SK-N-SH (cell line): ENCODE results near the gene FBXL7. TPM values are rescaled to one million over a fixed set of nuclear protein-coding genes. Genes with fewer than 3 reads are reported as not detected.

Experiments
- CTCF ChIA-PET: fragments of 300-600, 350-600 bp; formaldehyde crosslinking; extraction: SDS; loops from one replicate; lab custom pipeline; 2021; lab: Yijun Ruan, JAX
- POLR2A ChIA-PET: fragments of 350-600 bp; sonication (Branson Sonifier 250); formaldehyde crosslinking; extraction: SDS; loops from one replicate; lab custom pipeline; 2020; ENCODE audit warnings: antibody characterized with exemption, inconsistent platforms; lab: Yijun Ruan, JAX
- DNase-seq: peaks from one replicate; pipeline ENCODE4 v3.0.0; 2012
- H2AFZ ChIP-seq: fragments of 200-600 bp; sonication (generic); 2 replicates; pipeline ENCODE4 v1.8.1; 2016; ENCODE audit warnings: antibody characterized with exemption, mild to moderate bottlenecking, low read depth
- H3F3A ChIP-seq: fragments of 200-600 bp; sonication (generic); replicated peaks from 2 replicates; pipeline ENCODE3; 2016; ENCODE audit warnings: antibody characterized with exemption, mild to moderate bottlenecking; ENCODE audit not compliant: insufficient read depth
- H3K27ac ChIP-seq, 2 experiments: fragments of 200-500 bp in 1 of 2; fragments of 200-600 bp in 1 of 2; sonication (Bioruptor generic) in 1 of 2; sonication (generic), shearing (Covaris generic) in 1 of 2; 2 replicates each; pipeline versions ENCODE4 v1.5.1 to v1.6.1; 2014 to 2016; ENCODE audit warnings: low read depth in 2 of 2, inconsistent platforms in 1 of 2, low read length in 1 of 2, mild to moderate bottlenecking in 1 of 2, mixed read lengths in 1 of 2
- H3K27me3 ChIP-seq: fragments of 200-600 bp; sonication (generic), shearing (Covaris generic); 2 replicates; pipeline ENCODE4 v1.6.1; 2016; ENCODE audit warnings: mixed run types; ENCODE audit not compliant: insufficient read depth
- H3K36me3 ChIP-seq, 2 experiments: fragments of 200-500 bp in 1 of 2; fragments of 200-600 bp in 1 of 2; sonication (Bioruptor generic) in 1 of 2; sonication (generic) in 1 of 2; replicated peaks in 1 of 2; 2 replicates each; pipeline versions ENCODE3 to v1.5.1; 2014 to 2016; ENCODE audit warnings: low read length in 1 of 2, mild to moderate bottlenecking in 1 of 2; ENCODE audit not compliant: insufficient read depth in 2 of 2, control insufficient read depth in 1 of 2
- H3K4me1 ChIP-seq, 2 experiments: fragments of 200-500 bp in 1 of 2; fragments of 200-600 bp in 1 of 2; sonication (Bioruptor generic) in 1 of 2; sonication (generic), shearing (Covaris generic) in 1 of 2; 2 replicates each; pipeline versions ENCODE4 v1.5.1 to v1.6.1; 2014 to 2016; ENCODE audit warnings: low read depth in 1 of 2, low read length in 1 of 2, mixed run types in 1 of 2; ENCODE audit not compliant: insufficient read depth in 2 of 2, control insufficient read depth in 1 of 2
- H3K4me2 ChIP-seq: fragments of 200-600 bp; sonication (generic), shearing (Covaris generic); 2 replicates; pipeline ENCODE4 v1.6.1; 2017; ENCODE audit warnings: mixed run types
- H3K4me3 ChIP-seq, 2 experiments: fragments of 200-500 bp in 1 of 2; fragments of 200-600 bp in 1 of 2; sonication (Bioruptor generic) in 1 of 2; sonication (generic), shearing (Covaris generic) in 1 of 2; 2 replicates each; pipeline versions ENCODE4 v1.5.1 to v1.8.1; 2014 to 2016; ENCODE audit warnings: low read depth in 2 of 2, inconsistent platforms in 1 of 2, low read length in 1 of 2, mild to moderate bottlenecking in 1 of 2, mixed read lengths in 1 of 2, moderate library complexity in 1 of 2
- H3K79me2 ChIP-seq: fragments of 200-600 bp; sonication (generic); 2 replicates; pipeline ENCODE4 v1.8.1; 2017; ENCODE audit warnings: mild to moderate bottlenecking; ENCODE audit not compliant: insufficient read depth
- H3K9ac ChIP-seq: fragments of 200-600 bp; sonication (generic); 2 replicates; pipeline ENCODE4 v1.6.1; 2017; ENCODE audit warnings: mixed run types
- H3K9me2 ChIP-seq: fragments of 200-600 bp; sonication (generic); 2 replicates; pipeline ENCODE4 v1.6.1; 2017; ENCODE audit warnings: mixed run types
- H3K9me3 ChIP-seq: fragments of 200-600 bp; sonication (generic); 2 replicates; pipeline ENCODE4 v1.6.1; 2017; ENCODE audit warnings: mixed run types, mild to moderate bottlenecking, moderate library complexity
- H4K20me1 ChIP-seq: fragments of 200-600 bp; sonication (generic); 2 replicates; pipeline ENCODE4 v1.6.1; 2017; ENCODE audit warnings: mild to moderate bottlenecking, mixed run types; ENCODE audit not compliant: insufficient read depth
- CHD2 ChIP-seq: fragments of 150-350 bp; IDR thresholded peaks from 2 replicates; pipeline ENCODE4 v1.6.1; 2018; ENCODE audit warnings: low read length; ENCODE audit not compliant: partially characterized antibody
- CTCF ChIP-seq: fragments of 200-600 bp; sonication (generic); IDR thresholded peaks from 2 replicates; pipeline ENCODE4 v1.6.1; 2017; ENCODE audit warnings: antibody characterized with exemption, mild to moderate bottlenecking, moderate library complexity
- ELF1 ChIP-seq: IDR thresholded peaks from 2 replicates; pipeline ENCODE4 v1.4.0; 2012
- EP300 ChIP-seq, 2 experiments: IDR thresholded peaks; 2 replicates each; pipeline versions ENCODE4 v1.4.0 to v1.6.1; 2012; ENCODE audit warnings: borderline replicate concordance in 1 of 2, low read depth in 1 of 2, low read length in 1 of 2
- EZH2phosphoT487 ChIP-seq: fragments of 200-600 bp; sonication (generic); IDR thresholded peaks from 2 replicates; pipeline ENCODE4 v1.6.1; 2017; ENCODE audit warnings: low read depth, mixed run types, mild to moderate bottlenecking, antibody characterized with exemption, moderate library complexity, borderline replicate concordance
- FOSL2 ChIP-seq: IDR thresholded peaks from 2 replicates; pipeline ENCODE4 v1.4.0; 2012; ENCODE audit warnings: low read depth, mild to moderate bottlenecking, moderate library complexity, borderline replicate concordance
- FOXJ3 ChIP-seq: sonication (generic); formaldehyde crosslinking; IDR thresholded peaks from 2 replicates; pipeline ENCODE4 v1.5.1; 2020; ENCODE audit warnings: mild to moderate bottlenecking, missing genetic modification reagents
- FOXM1 ChIP-seq: IDR thresholded peaks from 2 replicates; pipeline ENCODE4 v1.4.0; 2012; ENCODE audit warnings: low read depth, mild to moderate bottlenecking
- MEF2A ChIP-seq: IDR thresholded peaks from 2 replicates; pipeline ENCODE4 v1.4.0; 2012; ENCODE audit warnings: low read depth, borderline replicate concordance
- MXI1 ChIP-seq: IDR thresholded peaks from 2 replicates; pipeline ENCODE4 v1.6.1; 2012; ENCODE audit warnings: mild to moderate bottlenecking, low read depth, low read length, improper control_type of control experiment
- NRF1 ChIP-seq: IDR thresholded peaks from 2 replicates; pipeline ENCODE4 v1.6.1; 2012; ENCODE audit warnings: low read depth, mild to moderate bottlenecking, low read length
- RFX5 ChIP-seq: IDR thresholded peaks from 2 replicates; pipeline ENCODE4 v1.6.1; 2012; ENCODE audit warnings: mild to moderate bottlenecking, improper control_type of control experiment, low read length
- RXRA ChIP-seq: IDR thresholded peaks from 2 replicates; pipeline ENCODE4 v1.4.0; 2012; ENCODE audit warnings: low read depth, mild to moderate bottlenecking, borderline replicate concordance
- SMC3 ChIP-seq: IDR thresholded peaks from 2 replicates; pipeline ENCODE4 v1.6.1; 2012; ENCODE audit warnings: low read depth, low read length, improper control_type of control experiment
- TAF1 ChIP-seq: IDR thresholded peaks from 2 replicates; pipeline ENCODE4 v1.6.1; 2012; ENCODE audit warnings: low read depth, mild to moderate bottlenecking, low read length, moderate library complexity, borderline replicate concordance
- USF1 ChIP-seq: IDR thresholded peaks from 2 replicates; pipeline ENCODE4 v1.4.0; 2012; ENCODE audit warnings: low read depth, borderline replicate concordance
- USF2 ChIP-seq: fragments of 150-350 bp; IDR thresholded peaks from 2 replicates; pipeline ENCODE4 v1.6.1; 2017; ENCODE audit warnings: antibody characterized with exemption, low read length, low read depth, borderline replicate concordance
- YY1 ChIP-seq: IDR thresholded peaks from 2 replicates; pipeline ENCODE4 v1.4.0; 2012; ENCODE audit warnings: low read depth, mild to moderate bottlenecking
- WGBS: methylation state at CpG from one replicate; pipeline ENCODE4 v1.1.6; 2017; ENCODE audit warnings: low lambda C conversion rate; 5-methylcytosine and 5-hydroxymethylcytosine counted together
- polyA plus RNA-seq, 3 experiments: library from polyadenylated mRNA; depleted of rRNA; stranded (reverse); fragments of >200 nt; gene quantifications; 2 replicates each; pipeline ENCODE4 v1.2.3, GENCODE V29; 2012

The FBXL7 gene
- polyA plus RNA-seq, 1 of the 3 experiments (the other 2 are of a cell fraction) = 7.0 TPM

GRCh38 chr5:15637886-15638285, 137.9 kb downstream of the FBXL7 start:
- CTCF ChIA-PET = interaction anchor here (0.8 to 1.2 kb wide), 2 partner anchors 14 to 36 kb away, joined by 3 read pairs; no protein-coding TSS in a partner anchor
- no peak for TF ChIP-seq USF1
- Histone ChIP-seq H4K20me1 (no peaks in the 10 kb centered on the region), H3K9me2 (no peaks in the 10 kb centered on the region), H3K36me3 (no peaks in the 10 kb centered on the region), H3K9ac (no peak overlapping the region), H3K4me2 (no peak overlapping the region), H3F3A (no peaks in the 10 kb centered on the region), H3K27me3 (no peaks in the 10 kb centered on the region), H3K27ac (no peak overlapping the region), H2AFZ (no peak overlapping the region), H3K4me3 (no peak overlapping the region), H3K9me3 (no peaks in the 10 kb centered on the region), H3K79me2 (peaks cover 7% of the 10 kb centered on the region), H3K4me1 (peaks cover 0 to 3% of the 10 kb centered on the region in 2 experiments; a peak in 2 of 4 replicates)
- POLR2A ChIA-PET = no interaction called here
- WGBS = 83% methylated on average over 2 of the region's 2 CpGs
- DNase-seq = no peak

- Histone ChIP-seq H3K4me2 (no peak overlapping the region), H3K9me3 (no peaks in the 10 kb centered on the region)
- 91% methylated on average over 6 of the region's 6 CpGs for WGBS
- POLR2A ChIA-PET = no interaction called here
- TF ChIP-seq RXRA (no peak), YY1 (no peak), EZH2phosphoT487 (no peak), FOSL2 (no peak), FOXM1 (no peak), CTCF (no peak), EP300 (IDR thresholded peaks at IDR 0.05; ENCODE audit: borderline replicate concordance in 1 of 2, low read depth in 1 of 2, low read length in 1 of 2) (no peak), NRF1 (no peak), SMC3 (no peak), MEF2A (no peak), ELF1 (no peak), MXI1 (no peak), FOXJ3 (CRISPR knock-in tag) (no peak), CHD2 (no peak), USF2 (no peak), RFX5 (no peak), TAF1 (no peak)
- TF ChIP-seq, all 33 proteins: peak for 0
- CTCF ChIA-PET = interaction anchor here (0.8 to 1.2 kb wide), 2 partner anchors 14 to 36 kb away, joined by 3 read pairs; no protein-coding TSS in a partner anchor
- no peak overlapping the region for H2AFZ ChIP-seq
- H3K27me3 ChIP-seq = no peaks in the 10 kb centered on the region
- H3K4me1 ChIP-seq = peaks cover 0 to 3% of the 10 kb centered on the region in 2 experiments; a peak in 2 of 4 replicates
- no peak for DNase-seq
- H3K36me3 ChIP-seq = no peaks in the 10 kb centered on the region
- H4K20me1 ChIP-seq = no peaks in the 10 kb centered on the region
- no peak overlapping the region for H3K27ac ChIP-seq
- H3K79me2 ChIP-seq = peaks cover 9% of the 10 kb centered on the region
- H3K9ac ChIP-seq = no peak overlapping the region
- H3K9me2 ChIP-seq = no peaks in the 10 kb centered on the region
- no peak overlapping the region for H3K4me3 ChIP-seq
- no peaks in the 10 kb centered on the region for H3F3A ChIP-seq
Observed at GRCh38 chr5:15638296-15638695, 138.3 kb downstream of the FBXL7 start.
